Lower lobe of right lung (tissue), 2 donors: ENCODE measurements around the gene WBP1. TPM values are rescaled to one million over a fixed set of nuclear protein-coding genes. Genes with fewer than 3 reads are reported as not detected.
A peak's percentile ranks its signal among the peaks of the same experiment; 100 is the strongest.

Source experiments
- ATAC-seq, 2 donors: fragments of 200-7000 bp; cut with Tn5 transposase; one replicate each; pipeline ENCODE4 v1.9.1; 2020 to 2022; ENCODE audit warnings: mild to moderate bottlenecking in 2 of 2, moderate library complexity in 2 of 2
- DNase-seq: peaks from one replicate; pipeline ENCODE4 v3.0.0-alpha.2; 2020
- H3K27ac ChIP-seq: fragments of 200-600 bp; one replicate; pipeline ENCODE4 v1.8.0; 2022
- H3K27me3 ChIP-seq: fragments of 200-600 bp; one replicate; pipeline ENCODE4 v1.8.0; 2022; ENCODE audit warnings: low read depth
- H3K36me3 ChIP-seq: fragments of 200-600 bp; one replicate; pipeline ENCODE4 v1.8.0; 2022; ENCODE audit warnings: mild to moderate bottlenecking
- H3K4me1 ChIP-seq: fragments of 200-600 bp; one replicate; pipeline ENCODE4 v1.8.0; 2022
- H3K4me3 ChIP-seq: fragments of 200-600 bp; one replicate; pipeline ENCODE4 v1.8.0; 2022; ENCODE audit warnings: mild to moderate bottlenecking
- H3K9me3 ChIP-seq: fragments of 200-600 bp; one replicate; pipeline ENCODE4 v1.8.0; 2022
- intact Hi-C: fragments of 100-400 bp; cut with DNase I; formaldehyde crosslinking; loops from one replicate; pipeline ENCODE4 v1.11.0; 2022
- total RNA-seq: library from RNA; stranded (reverse); fragmentation: NEBNext Ultra II Directional; extraction: Animal tissue kit (Norgen Biotek cat#: 25700); gene quantifications from one replicate; pipeline ENCODE4 v1.2.1, GENCODE V29; 2021
- TF ChIP-seq, protein P1 (sequence below): fragments of 200-600 bp; IDR thresholded peaks from one replicate; pipeline ENCODE4 v1.8.0; 2022; ENCODE audit warnings: antibody characterized with exemption, mild to moderate bottlenecking
- donor health status: DM: no; HTN: yes; CAD: no; lungs with severe emphysema.

Gene WBP1
- total RNA-seq, 1 donor from 2014 or later: 60.1 TPM

DNA sequence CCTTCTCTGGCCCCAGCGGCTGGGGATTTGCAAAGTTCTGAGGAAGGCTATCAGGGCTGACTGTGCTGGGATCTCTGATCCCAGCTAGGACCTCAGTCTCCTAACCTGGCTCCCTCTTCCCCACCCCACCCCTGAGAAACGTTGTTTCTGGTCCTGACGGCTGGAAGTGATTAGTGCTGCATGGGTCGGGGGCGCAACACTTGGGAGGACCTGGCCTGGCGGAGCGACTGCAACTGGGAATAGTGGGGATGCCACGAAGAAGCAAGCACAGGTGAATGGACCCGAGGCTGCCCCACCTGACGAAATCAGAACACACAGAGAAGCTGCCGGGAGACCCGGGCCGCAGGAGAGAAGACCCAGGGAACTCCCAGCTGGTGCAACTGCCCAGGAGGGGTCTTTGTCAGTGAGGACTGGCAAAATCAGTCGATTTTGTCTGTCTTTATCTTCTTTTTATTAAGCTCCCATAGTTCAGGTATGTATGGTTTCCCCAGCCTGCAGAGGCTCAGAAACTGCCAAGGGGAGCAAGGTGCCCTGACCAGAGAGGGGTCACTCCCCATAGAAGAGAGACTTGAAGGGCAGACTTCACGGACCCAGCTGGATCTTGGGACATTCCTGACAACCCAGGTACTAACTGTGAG is 41.8 kb downstream of the WBP1 start:
- H3K4me1 ChIP-seq: peaks cover 53% of the 10 kb centered on the region
- no peak overlapping the region for H3K4me3 ChIP-seq
- no peaks in the 10 kb centered on the region for H3K9me3 ChIP-seq
- peak; percentile 22 for DNase-seq
- peaks cover 5% of the 10 kb centered on the region for H3K36me3 ChIP-seq
- peaks cover 46% of the 10 kb centered on the region for H3K27me3 ChIP-seq
- TF ChIP-seq, protein P1, sequence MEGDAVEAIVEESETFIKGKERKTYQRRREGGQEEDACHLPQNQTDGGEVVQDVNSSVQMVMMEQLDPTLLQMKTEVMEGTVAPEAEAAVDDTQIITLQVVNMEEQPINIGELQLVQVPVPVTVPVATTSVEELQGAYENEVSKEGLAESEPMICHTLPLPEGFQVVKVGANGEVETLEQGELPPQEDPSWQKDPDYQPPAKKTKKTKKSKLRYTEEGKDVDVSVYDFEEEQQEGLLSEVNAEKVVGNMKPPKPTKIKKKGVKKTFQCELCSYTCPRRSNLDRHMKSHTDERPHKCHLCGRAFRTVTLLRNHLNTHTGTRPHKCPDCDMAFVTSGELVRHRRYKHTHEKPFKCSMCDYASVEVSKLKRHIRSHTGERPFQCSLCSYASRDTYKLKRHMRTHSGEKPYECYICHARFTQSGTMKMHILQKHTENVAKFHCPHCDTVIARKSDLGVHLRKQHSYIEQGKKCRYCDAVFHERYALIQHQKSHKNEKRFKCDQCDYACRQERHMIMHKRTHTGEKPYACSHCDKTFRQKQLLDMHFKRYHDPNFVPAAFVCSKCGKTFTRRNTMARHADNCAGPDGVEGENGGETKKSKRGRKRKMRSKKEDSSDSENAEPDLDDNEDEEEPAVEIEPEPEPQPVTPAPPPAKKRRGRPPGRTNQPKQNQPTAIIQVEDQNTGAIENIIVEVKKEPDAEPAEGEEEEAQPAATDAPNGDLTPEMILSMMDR: no peak
- H3K27ac ChIP-seq: no peak overlapping the region
- intact Hi-C loops: no loop called here
- ATAC-seq: no peak

DNA sequence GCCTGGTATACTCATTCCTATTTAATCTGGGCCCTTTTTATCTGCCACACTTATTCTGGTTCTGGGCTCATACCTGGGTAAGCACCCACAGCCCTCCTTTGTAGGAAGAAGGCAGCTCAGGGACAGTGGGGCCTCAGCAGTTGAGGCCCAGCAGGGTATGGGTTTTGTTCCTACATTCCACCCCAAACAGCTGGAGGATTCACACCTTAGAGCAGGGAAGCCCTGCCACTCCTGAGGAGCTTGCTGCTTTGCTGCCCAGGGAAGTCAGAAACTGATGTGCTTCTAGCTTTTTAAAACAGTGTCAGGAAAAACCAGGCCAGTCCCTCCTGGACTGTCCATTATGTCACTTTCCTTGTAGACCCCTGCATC is 42.3 kb downstream of the WBP1 start:
- TF ChIP-seq, protein P1: no peak
- Histone ChIP-seq H3K9me3 (no peaks in the 10 kb centered on the region), H3K4me3 (no peak overlapping the region), H3K4me1 (peaks cover 58% of the 10 kb centered on the region), H3K27me3 (peaks cover 46% of the 10 kb centered on the region), H3K27ac (no peak overlapping the region), H3K36me3 (peaks cover 10% of the 10 kb centered on the region)
- DNase-seq (no peak), ATAC-seq (no peak)
- intact Hi-C loops: no loop called here

DNA sequence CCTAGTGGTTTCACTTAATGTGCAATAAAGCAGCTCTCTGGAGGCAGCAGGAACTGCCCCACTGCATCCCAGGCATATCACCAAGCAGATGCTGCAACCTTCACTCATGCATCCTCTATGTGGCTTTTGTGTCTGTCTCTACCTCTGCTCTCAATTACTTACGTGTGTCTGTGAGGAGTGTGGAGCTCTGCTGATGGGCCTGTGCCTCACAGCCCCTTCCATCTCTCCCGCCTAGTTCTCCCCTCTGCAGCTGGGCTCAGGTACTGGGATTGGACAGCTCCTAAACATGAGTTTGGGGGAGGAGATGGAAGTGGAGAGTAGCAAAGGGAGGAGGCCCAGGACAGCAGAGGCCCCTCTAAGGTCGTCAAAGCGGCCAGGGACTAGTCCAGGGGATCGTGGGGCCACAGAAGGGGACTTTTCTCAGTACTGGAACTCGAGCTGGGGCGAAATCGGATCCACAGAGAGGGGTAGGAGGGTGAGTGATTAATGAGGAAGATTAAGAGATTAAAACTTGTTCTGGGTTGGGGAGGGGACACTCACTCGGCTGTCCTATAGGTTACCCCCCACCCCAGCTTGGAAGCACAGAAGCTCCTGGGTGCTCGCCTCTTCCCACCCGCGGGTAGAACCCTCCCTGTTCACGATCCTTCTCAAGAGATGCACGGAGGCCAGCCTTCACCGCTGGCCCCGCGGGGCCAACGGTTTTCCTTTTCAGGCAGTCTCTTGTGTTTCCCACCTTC is 43.3 kb downstream of the WBP1 start:
- Histone ChIP-seq H3K4me3 (peak overlapping the region; percentile 68), H3K4me1 (peaks cover 67% of the 10 kb centered on the region), H3K27me3 (peaks cover 46% of the 10 kb centered on the region), H3K9me3 (no peaks in the 10 kb centered on the region), H3K27ac (no peak overlapping the region), H3K36me3 (peaks cover 16% of the 10 kb centered on the region)
- DNase-seq (peak; percentile 30), ATAC-seq (no peak)
- TF ChIP-seq, protein P1: no peak
- intact Hi-C loops: no loop called here

DNA sequence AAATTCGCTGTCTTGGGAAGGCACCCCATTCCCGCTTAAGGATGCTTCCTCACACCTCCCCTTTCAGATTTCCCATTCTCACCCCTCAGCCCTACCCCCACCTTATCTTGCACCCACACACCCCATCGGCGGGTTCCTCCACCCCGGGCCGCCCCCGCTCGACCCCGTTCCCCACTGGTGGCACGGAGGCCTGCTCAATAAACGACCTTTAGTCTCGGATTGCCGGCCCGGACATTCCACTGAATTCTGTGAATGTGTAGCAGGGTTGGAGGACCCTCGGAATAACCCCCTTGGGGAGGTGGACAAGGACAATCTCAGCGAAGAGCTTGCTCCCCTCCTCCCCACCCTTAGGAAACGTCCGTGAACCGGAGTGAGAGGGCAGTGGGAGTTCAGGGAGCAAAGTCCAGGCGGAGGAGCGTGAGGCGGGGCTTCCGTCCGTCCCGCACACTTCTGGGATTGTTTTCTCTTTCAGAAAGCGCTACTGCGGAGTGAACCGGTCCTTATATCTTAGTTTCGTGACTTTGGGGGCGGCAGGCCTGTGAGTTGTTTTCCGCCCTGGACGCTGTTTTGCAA is 44.0 kb downstream of the WBP1 start:
- peak overlapping the region; percentile 85 for H3K27ac ChIP-seq
- peaks cover 72% of the 10 kb centered on the region for H3K4me1 ChIP-seq
- no peaks in the 10 kb centered on the region for H3K9me3 ChIP-seq
- DNase-seq: peak; percentile 48
- H3K27me3 ChIP-seq: peaks cover 45% of the 10 kb centered on the region
- H3K36me3 ChIP-seq: peaks cover 16% of the 10 kb centered on the region
- intact Hi-C loops: no loop called here
- ATAC-seq: no peak
- TF ChIP-seq, protein P1: no peak
- H3K4me3 ChIP-seq: peak overlapping the region; percentile 68

DNA sequence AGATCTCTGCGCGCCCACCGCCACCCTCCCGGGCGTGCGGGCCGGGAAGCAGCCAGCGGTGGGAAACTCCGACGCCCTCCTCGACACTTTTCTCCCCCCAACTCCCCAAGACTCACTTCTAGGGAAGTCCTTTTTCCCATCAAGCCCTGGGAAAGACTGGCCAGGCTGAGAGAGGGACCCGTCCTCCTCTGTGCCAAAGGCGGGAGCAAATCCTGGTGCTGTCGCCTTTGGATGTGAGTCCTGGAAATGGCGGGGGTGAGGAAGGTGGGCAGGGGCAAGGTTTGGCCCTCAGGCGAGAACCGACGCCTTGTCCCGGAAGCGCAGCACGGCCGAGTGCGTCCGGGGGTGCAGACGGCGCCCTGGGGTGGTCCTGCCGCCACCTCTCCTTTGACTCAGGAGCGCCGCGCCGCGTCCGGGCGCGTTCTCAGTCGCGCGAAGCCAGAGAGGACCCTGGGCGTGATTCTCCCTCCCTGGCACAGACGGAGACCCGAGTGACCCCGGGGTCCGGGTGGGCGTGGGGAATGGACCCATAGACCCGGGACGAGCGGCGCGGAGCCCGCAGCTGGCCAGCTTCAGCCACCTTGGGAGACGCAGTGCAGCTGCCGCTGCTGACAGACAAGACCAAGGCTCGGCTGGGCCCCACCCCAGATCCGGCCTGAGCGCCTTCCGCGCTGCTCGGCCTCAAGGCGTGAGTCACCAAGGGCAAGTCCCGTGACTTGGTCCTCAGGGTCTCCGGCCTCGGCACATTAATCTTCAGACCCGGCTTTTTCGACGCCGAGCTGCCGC is 44.7 kb downstream of the WBP1 start:
- Histone ChIP-seq H3K27me3 (peaks cover 38% of the 10 kb centered on the region), H3K4me1 (peaks cover 68% of the 10 kb centered on the region), H3K27ac (peak overlapping the region; percentile 85), H3K9me3 (no peaks in the 10 kb centered on the region), H3K36me3 (peaks cover 16% of the 10 kb centered on the region), H3K4me3 (peak overlapping the region; percentile 68)
- intact Hi-C loops: no loop called here
- ATAC-seq (peak; percentile 66 to 70), DNase-seq (peak; percentile 87)
- TF ChIP-seq, protein P1: peak; percentile 24
